Urinary bladder (tissue), 4 donors: ENCODE results near the gene GTF2IRD1. TPM values are rescaled to one million over a fixed set of nuclear protein-coding genes. Genes with fewer than 3 reads are reported as not detected.
"Not testable (repeated sequence)": the region's sequence is repeated elsewhere in the genome, so short reads cannot be mapped to it uniquely, and the experiment has no call there.

Source experiments
- DNase-seq: peaks from one replicate; pipeline ENCODE4 v3.0.0-alpha.2; 2015; ENCODE audit errors: extremely low spot score
- H3K27ac ChIP-seq: one replicate; pipeline ENCODE4 v1.5.1; 2013; ENCODE audit warnings: low read depth, mild to moderate bottlenecking, moderate library complexity
- H3K36me3 ChIP-seq: one replicate; pipeline ENCODE4 v1.6.1; 2013; ENCODE audit warnings: mild to moderate bottlenecking, moderate library complexity; ENCODE audit not compliant: insufficient read depth
- H3K4me1 ChIP-seq: one replicate; pipeline ENCODE4 v1.6.1; 2013; ENCODE audit warnings: mild to moderate bottlenecking, moderate library complexity; ENCODE audit not compliant: insufficient read depth
- H3K4me3 ChIP-seq: one replicate; pipeline ENCODE4 v1.5.1; 2013; ENCODE audit warnings: low read depth, low read length
- WGBS: extraction: QIAGEN DNeasy Blood & Tissue Kit; methylation state at CpG from one replicate; pipeline ENCODE4 v1.1.7; 2013; 5-methylcytosine and 5-hydroxymethylcytosine counted together
- polyA plus RNA-seq: library from polyadenylated mRNA; stranded (reverse); fragments of 200-250 nt; gene quantifications from one replicate; pipeline ENCODE4 v1.2.3, GENCODE V29; 2013
- total RNA-seq: library from RNA; depleted of rRNA; stranded (reverse); fragments of >200 nt; gene quantifications from one replicate; pipeline ENCODE4 v1.2.3, GENCODE V29; 2014
- donor health status: healthy with polysubstance abuse.
- donor health status: healthy.

The GTF2IRD1 gene
- total and polyA plus RNA-seq, 2 donors, result 8.6 to 22.7 TPM

DNA sequence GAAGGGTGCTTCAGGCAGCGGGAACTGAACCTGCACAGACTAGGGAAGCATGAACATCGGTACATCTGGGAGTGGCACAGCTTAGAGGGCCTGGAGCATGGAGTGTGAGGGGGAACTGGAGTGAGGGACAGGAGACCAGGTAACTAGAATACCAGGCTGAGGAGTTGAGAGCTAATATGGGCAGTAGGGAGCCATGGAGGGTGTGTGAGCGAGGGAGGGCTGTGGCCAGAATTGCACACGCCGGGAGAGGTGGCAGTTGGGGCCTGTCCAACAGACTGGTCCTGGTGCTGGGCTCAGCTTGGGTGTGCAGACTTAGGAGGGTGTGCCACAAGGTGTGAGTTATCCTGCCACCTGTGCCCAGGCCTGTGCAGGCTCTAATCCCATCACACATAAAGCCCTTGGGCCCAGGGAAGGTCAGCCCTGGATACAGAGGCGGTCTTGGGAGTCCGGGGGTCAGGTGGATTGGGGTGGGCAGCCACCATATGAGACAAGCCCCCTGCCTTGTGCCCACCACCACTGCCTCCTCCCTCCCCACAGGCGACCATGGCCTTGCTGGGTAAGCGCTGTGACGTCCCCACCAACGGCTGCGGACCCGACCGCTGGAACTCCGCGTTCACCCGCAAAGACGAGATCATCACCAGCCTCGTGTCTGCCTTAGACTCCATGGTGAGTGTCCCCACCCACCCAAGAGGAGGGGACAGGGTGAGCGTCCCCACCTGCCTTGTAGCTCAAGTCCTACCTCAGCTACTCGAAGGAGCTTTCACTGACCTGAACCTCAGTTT is 54.0 kb downstream of the GTF2IRD1 start:
- DNase-seq, result no peak
- no peak overlapping the region for H3K27ac ChIP-seq
- no peaks in the 10 kb centered on the region for H3K4me1 ChIP-seq
- WGBS, result 93% methylated on average over 21 of the region's 21 CpGs
- no peak overlapping the region for H3K4me3 ChIP-seq
- H3K36me3 ChIP-seq, result no peaks in the 10 kb centered on the region

DNA sequence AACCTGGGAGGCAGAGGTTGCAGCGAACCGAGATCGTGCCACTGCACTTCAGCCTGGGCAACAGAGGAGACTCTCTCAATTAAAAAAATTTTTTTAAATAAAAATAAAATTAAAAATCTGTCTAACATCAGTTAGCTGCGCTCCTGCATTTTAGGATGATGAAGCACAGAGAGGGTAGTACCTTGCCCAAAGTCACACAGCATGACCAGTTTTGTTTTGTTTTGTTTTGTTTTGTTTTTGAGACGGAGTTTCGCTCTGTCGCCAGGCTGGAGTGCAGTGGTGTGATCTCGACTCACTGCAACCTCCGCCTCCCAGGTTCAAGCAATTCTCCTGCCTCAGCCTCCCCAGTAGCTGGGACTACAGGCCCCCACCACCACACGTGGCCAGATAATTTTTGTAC is 55.7 kb downstream of the GTF2IRD1 start:
- 90% methylated on average over 10 of the region's 10 CpGs for WGBS
- not testable (repeated sequence) for DNase-seq

DNA sequence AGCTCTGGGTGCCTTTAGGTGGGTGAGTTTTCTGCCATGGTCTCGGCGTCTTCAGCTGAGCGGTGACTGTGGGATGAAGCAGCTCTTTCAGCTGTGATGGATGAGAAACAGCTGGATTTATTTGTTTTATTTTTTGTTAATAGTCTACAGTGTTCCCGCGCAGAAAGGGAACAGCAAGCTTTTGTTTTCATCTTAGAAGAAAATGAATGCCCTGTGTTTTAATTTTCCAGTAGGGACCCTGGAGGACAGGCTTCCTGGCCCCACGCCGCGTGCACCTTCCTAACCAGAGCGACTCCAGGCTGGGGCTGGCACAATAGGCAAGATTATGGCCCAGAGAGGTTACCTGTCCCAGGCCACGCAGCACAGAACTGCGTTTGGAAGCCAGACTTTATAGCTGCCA is 57.6 kb downstream of the GTF2IRD1 start:
- 75% methylated on average over 11 of the region's 11 CpGs for WGBS
- Histone ChIP-seq H3K36me3 (no peaks in the 10 kb centered on the region), H3K4me3 (no peak overlapping the region), H3K27ac (no peak overlapping the region), H3K4me1 (no peaks in the 10 kb centered on the region)
- no peak for DNase-seq

More for the DNA sequence above, 55.7 kb downstream of the GTF2IRD1 start:
- not testable (repeated sequence) for H3K36me3 ChIP-seq, H3K4me3 ChIP-seq, H3K27ac ChIP-seq, H3K4me1 ChIP-seq

DNA sequence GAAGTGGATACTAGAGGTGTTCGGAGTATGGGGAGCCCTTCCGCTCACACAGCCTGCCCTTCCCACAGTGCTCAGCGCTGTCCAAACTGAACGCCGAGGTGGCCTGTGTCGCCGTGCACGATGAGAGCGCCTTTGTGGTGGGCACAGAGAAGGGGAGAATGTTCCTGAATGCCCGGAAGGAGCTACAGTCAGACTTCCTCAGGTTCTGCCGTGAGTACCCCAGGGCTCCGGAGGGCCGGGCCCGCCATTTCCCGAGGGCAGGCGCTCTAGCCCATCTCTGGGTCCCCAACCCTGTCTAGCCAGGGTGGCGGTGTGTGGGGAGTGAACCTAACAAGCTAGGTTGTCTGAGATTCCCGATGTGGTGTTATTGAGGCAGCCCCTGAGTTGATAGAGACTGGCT is 59.1 kb downstream of the GTF2IRD1 start:
- DNase-seq, result no peak
- Histone ChIP-seq H3K4me1 (no peaks in the 10 kb centered on the region), H3K27ac (no peak overlapping the region), H3K4me3 (no peak overlapping the region), H3K36me3 (no peaks in the 10 kb centered on the region)
- 95% methylated on average over 18 of the region's 18 CpGs for WGBS

DNA sequence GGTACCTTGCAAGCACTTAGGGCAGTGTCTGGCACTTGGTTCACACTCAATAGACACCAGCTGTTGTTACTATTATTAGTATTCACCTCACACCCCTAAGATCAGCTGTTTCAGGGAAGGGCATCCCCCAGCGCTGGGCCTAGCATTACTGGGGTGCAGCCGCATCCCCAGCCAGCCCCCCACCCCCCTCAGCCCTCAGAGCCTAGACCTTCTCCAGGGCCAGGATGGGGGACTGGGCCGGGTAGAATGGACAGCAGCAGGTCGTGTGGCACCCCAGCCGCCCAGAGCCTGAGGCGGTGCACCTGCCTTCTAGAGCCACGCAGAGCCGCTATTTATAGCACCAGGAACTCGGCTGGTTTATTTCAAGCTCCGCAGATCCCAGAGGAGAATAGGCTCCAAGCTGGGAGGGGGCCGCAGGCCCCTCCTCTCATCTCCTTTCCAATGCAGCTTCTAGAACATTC is 60.5 kb downstream of the GTF2IRD1 start:
- H3K4me1 ChIP-seq, result no peaks in the 10 kb centered on the region
- H3K4me3 ChIP-seq, result no peak overlapping the region
- no peak overlapping the region for H3K27ac ChIP-seq
- no peaks in the 10 kb centered on the region for H3K36me3 ChIP-seq
- WGBS, result 60% methylated on average over 11 of the region's 11 CpGs
- no peak for DNase-seq

DNA sequence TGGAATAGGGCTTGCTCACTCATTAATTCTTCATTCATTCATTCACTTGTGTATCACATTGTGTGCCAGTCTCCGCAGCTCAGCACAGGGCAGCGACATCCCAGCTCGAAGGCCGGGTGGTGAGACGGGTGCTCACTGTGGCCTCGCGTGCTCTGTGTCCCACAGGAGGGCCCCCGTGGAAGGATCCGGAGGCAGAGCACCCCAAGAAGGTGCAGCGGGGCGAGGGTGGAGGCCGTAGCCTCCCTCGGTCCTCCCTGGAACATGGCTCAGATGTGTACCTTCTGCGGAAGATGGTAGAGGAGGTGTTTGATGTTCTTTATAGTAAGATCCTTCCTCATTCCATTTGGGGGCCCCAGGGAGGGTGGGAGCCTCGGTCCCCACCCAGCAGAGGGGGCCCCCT is 61.6 kb downstream of the GTF2IRD1 start:
- WGBS, result 96% methylated on average over 15 of the region's 15 CpGs
- DNase-seq, result no peak
- Histone ChIP-seq H3K4me1 (no peaks in the 10 kb centered on the region), H3K4me3 (no peak overlapping the region), H3K36me3 (no peaks in the 10 kb centered on the region), H3K27ac (no peak overlapping the region)

DNA sequence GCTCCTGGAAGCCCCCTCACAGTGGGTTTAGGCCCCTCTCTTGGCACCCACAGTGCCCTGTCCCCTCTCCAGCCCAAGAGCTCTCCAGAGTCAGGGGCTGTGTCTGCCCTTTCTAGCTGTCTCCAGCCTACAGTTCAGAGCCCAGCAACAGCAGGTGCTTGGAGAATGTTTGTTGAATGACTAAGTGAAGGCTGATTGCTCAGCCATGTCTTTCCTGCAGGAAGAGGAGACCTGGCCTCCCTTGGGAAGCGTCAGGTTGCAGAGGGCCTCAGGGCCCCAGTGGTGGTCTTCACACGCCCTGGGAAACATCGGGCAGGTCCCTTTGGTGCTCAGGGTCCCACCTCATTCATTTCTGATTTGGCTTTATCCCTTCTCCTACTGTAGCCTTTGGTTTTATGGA is 62.5 kb downstream of the GTF2IRD1 start:
- WGBS, result 94% methylated on average over 3 of the region's 3 CpGs
- H3K4me3 ChIP-seq, result no peak overlapping the region
- H3K27ac ChIP-seq, result no peak overlapping the region
- no peaks in the 10 kb centered on the region for H3K4me1 ChIP-seq
- no peaks in the 10 kb centered on the region for H3K36me3 ChIP-seq
- DNase-seq, result no peak

DNA sequence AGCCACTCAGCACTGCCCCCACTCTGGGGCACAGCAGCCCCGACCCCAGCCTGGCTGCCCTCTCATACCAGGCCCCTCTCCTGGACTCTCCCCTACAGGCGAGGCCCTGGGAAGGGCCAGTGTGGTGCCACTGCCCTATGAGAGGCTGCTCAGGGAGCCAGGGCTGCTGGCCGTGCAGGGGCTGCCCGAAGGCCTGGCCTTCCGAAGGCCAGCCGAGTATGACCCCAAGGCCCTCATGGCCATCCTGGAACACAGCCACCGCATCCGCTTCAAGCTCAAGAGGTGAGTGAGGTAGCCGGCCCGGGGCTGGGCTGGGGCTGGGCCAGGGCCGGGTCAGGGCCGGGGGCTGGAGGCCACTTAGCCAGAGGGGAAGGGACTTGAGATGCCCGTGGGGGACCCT is 64.3 kb downstream of the GTF2IRD1 start:
- H3K27ac ChIP-seq, result no peak overlapping the region
- 96% methylated on average over 13 of the region's 13 CpGs for WGBS

DNA sequence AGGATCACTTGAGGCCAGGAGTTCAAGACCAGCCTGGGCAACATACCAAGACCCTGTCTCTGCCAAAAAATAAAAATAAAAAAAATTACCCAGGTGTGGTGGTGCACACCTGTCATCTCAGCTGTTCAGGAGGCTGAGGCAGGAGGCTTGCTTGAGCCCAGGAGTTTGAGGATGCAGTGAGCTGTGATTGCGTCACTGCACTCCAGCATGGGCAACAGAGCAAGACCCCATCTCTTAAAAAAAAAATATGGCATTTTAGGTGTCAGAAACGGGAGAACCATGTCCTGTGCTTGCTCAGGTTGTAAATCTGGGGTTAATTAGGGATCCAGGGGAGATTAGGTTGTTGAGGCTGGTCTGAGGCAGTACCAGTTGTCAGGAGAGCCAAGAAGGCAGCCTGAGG is 64.9 kb downstream of the GTF2IRD1 start:
- H3K4me3 ChIP-seq, result no peak overlapping the region
- no peak for DNase-seq
- H3K27ac ChIP-seq, result no peak overlapping the region
- no peaks in the 10 kb centered on the region for H3K4me1 ChIP-seq
- H3K36me3 ChIP-seq, result no peaks in the 10 kb centered on the region
- 84% methylated on average over 2 of the region's 2 CpGs for WGBS

More for the DNA sequence above, 64.3 kb downstream of the GTF2IRD1 start:
- Histone ChIP-seq H3K4me3 (no peak overlapping the region), H3K4me1 (no peaks in the 10 kb centered on the region), H3K36me3 (no peaks in the 10 kb centered on the region)
- DNase-seq, result no peak

DNA sequence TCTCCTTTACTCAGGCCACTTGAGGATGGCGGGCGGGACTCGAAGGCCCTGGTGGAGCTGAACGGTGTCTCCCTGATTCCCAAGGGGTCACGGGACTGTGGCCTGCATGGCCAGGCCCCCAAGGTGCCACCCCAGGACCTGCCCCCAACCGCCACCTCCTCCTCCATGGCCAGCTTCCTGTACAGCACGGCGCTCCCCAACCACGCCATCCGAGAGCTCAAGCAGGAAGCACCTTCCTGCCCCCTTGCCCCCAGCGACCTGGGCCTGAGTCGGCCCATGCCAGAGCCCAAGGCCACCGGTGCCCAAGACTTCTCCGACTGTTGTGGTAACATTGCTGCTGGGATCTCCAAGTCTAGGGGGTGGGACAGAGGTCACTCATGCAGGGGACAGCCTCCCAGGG is 65.7 kb downstream of the GTF2IRD1 start:
- Histone ChIP-seq H3K27ac (no peak overlapping the region), H3K4me1 (no peaks in the 10 kb centered on the region), H3K36me3 (no peaks in the 10 kb centered on the region), H3K4me3 (no peak overlapping the region)
- no peak for DNase-seq
- 98% methylated on average over 14 of the region's 14 CpGs for WGBS

DNA sequence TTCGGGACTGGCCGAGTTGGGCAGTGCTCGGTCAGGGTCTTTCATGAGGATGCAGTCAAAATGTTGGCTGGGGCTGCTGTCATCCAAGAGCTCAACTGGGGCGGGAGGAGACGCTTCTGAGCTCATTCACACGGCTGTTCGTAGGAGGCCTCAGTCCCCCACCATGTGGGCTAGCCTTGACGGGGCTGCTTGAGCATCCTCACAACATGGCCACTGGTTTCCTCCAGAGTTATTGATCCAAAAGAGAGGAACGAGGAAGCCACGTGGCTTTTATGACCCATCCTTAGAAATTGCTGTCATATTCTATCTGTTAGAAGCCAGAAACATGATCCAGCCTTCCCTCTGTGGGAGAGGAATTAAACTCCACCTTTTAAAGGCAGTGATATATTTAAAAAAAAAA is 68.1 kb downstream of the GTF2IRD1 start:
- Histone ChIP-seq H3K4me3 (no peak overlapping the region), H3K4me1 (no peaks in the 10 kb centered on the region), H3K27ac (no peak overlapping the region), H3K36me3 (no peaks in the 10 kb centered on the region)
- 98% methylated on average over 10 of the region's 10 CpGs for WGBS
- no peak for DNase-seq

DNA sequence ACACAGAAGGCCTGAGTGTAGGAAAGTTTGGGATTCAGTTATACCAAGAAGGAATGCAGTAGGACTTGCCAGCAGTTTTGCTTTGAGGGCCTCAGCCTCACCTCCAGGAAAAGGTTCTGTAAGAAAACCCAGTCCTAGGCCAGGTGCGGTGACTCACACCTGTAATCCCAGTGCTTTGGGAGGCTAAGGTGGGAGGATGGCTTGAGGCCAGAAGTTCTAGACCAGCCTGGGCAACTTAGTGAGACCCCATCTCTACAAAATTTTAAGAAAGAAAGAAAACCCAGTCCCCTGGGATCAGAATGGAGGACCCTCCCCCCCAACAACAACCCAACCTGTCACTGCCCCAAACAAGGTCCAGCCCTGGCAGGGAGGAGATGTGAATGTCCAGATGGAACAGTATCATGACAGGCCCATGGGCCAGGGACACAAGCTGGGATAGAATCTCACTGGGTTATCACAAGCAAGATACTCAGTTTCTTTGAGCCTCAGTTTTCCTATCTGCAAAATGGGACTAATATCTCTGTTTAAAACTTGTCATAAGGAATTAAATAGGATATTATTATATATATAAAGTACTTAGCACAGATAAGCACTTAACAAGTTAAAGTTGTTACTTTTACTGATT is 68.7 kb downstream of the GTF2IRD1 start:
- H3K4me1 ChIP-seq, result no peaks in the 10 kb centered on the region
- no peak overlapping the region for H3K27ac ChIP-seq
- no peaks in the 10 kb centered on the region for H3K36me3 ChIP-seq
- 97% methylated on average over 1 of the region's 1 CpG for whole genome bisulfite sequencing
- no peak overlapping the region for H3K4me3 ChIP-seq
- no peak for DNase-seq

DNA sequence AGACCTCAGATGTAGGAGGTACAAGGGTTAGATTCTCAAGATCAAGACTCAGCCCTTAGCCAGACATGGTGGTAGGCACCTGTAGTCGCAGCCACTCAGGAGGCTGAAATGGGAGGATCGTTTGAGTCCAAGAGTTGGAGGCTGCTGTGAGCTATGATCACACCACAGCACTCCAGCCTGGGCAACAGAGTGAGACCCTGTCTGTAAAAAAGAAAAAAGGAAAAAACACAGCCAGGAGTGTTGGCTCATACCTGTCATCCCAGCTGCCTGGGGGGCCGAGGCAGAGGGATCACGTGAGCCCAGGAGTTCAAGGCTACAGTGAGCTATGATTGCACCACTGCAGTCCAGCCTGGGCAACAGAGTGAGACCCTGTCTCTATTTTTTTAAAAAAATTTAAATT is 69.3 kb downstream of the GTF2IRD1 start:
- no peak for DNase-seq
- Histone ChIP-seq H3K4me1 (no peaks in the 10 kb centered on the region), H3K36me3 (no peaks in the 10 kb centered on the region), H3K4me3 (no peak overlapping the region), H3K27ac (no peak overlapping the region)
- WGBS, result 96% methylated on average over 4 of the region's 4 CpGs

DNA sequence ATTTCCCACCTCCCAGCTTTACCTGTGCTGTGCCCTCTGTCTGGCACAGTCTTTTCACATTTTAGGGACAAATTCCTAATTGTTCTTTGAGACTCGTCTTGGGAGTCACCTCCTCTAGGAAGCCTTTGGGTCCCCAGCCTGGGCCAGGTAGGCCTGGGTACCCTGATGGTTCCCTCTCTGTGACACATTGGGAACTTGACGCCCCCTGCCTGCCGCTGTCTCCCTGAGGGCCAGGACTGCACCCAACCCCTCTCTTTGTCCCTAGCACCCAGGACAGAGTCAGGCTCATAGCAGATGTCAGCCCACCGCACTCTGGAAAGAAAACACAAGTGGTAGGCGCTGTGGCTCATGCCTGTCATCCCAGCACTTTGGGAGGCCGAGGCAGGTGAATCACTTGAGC is 71.4 kb downstream of the GTF2IRD1 start:
- Histone ChIP-seq H3K4me1 (no peaks in the 10 kb centered on the region), H3K4me3 (no peak overlapping the region), H3K36me3 (no peaks in the 10 kb centered on the region), H3K27ac (no peak overlapping the region)
- DNase-seq, result no peak
- 94% methylated on average over 6 of the region's 6 CpGs for WGBS
